Endothelial cell of umbilical vein (primary cell): ENCODE data around the gene TM2D1. TPM values are rescaled to one million over a fixed set of nuclear protein-coding genes. Genes with fewer than 3 reads are reported as not detected.

ENCODE experiments used
- BruUV-seq: library from RNA; stranded (reverse); fragments of 400-500 nt; replicated peaks from 2 replicates; lab custom pipeline; 2021; lab: Mats Ljungman, UMichigan
- CTCF ChIA-PET: fragments of 300-600, 350-600 bp; sonication (Branson Sonifier 250); formaldehyde crosslinking; loops from one replicate; lab custom pipeline; 2021; ENCODE audit warnings: antibody characterized with exemption, inconsistent platforms; lab: Charles Lee
- POLR2A ChIA-PET: fragments of 300-600, 350-600 bp; sonication (Branson Sonifier 250); formaldehyde crosslinking; loops from one replicate; lab custom pipeline; 2021; ENCODE audit warnings: antibody characterized with exemption, inconsistent platforms; lab: Charles Lee
- DNase-seq: peaks from one replicate; pipeline ENCODE4 v3.0.0-alpha.2; 2011; ENCODE audit warnings: low read depth, low spot score
- FAIRE-seq: peaks from 2 replicates; lab custom pipeline; 2011; peaks lifted over from hg19 to GRCh38; lab: Jason Lieb, UNC
- H2AFZ ChIP-seq: 2 replicates; pipeline ENCODE4 v1.6.0; 2012; ENCODE audit warnings: low read depth, low read length, control low read depth, inconsistent platforms
- H3K27ac ChIP-seq: 2 replicates; pipeline ENCODE4 v1.5.1; 2011; ENCODE audit warnings: low read depth, mild to moderate bottlenecking, control low read depth, low read length, moderate library complexity; ENCODE audit not compliant: insufficient read depth
- H3K27me3 ChIP-seq, 2 experiments: 2 replicates each; pipeline versions ENCODE4 v1.6.0 to v1.6.1; 2011; ENCODE audit warnings: low read length in 2 of 2, mixed read lengths in 1 of 2; ENCODE audit not compliant: control insufficient read depth in 2 of 2, insufficient read depth in 2 of 2
- H3K36me3 ChIP-seq, 2 experiments: 2 replicates in 1 of 2; 3 replicates in 1 of 2; pipeline ENCODE4 v1.5.1; 2011; ENCODE audit warnings: low read length in 2 of 2, mild to moderate bottlenecking in 1 of 2, moderate library complexity in 1 of 2; ENCODE audit not compliant: control insufficient read depth in 2 of 2, insufficient read depth in 2 of 2; ENCODE audit errors: extremely low read depth in 1 of 2
- H3K4me1 ChIP-seq: 3 replicates; pipeline ENCODE4 v1.5.1; 2011; ENCODE audit warnings: mild to moderate bottlenecking, low read length; ENCODE audit not compliant: control insufficient read depth, insufficient read depth; ENCODE audit errors: extremely low read depth
- H3K4me2 ChIP-seq: 2 replicates; pipeline ENCODE4 v1.6.1; 2011; ENCODE audit warnings: low read length, control low read depth, mixed read lengths; ENCODE audit not compliant: insufficient read depth
- H3K4me3 ChIP-seq, 3 experiments: fragments of 200-600 bp in 1 of 3; sonication (generic), shearing (Covaris generic) in 1 of 3; replicated peaks in 1 of 3; 2 replicates each; pipeline ENCODE4 v1.5.1; 2011 to 2016; ENCODE audit warnings: control low read depth in 3 of 3, low read length in 3 of 3, mild to moderate bottlenecking in 2 of 3, inconsistent platforms in 1 of 3, low read depth in 1 of 3, moderate library complexity in 1 of 3; ENCODE audit not compliant: insufficient read depth in 1 of 3
- H3K79me2 ChIP-seq: 2 replicates; pipeline ENCODE4 v1.6.0; 2012; ENCODE audit warnings: low read length, inconsistent platforms; ENCODE audit not compliant: control insufficient read depth, insufficient read depth
- H3K9ac ChIP-seq: replicated peaks from 2 replicates; pipeline ENCODE3; 2011; ENCODE audit warnings: low read length, control low read depth; ENCODE audit not compliant: insufficient read depth; ENCODE audit errors: extremely low read depth
- H3K9me1 ChIP-seq: replicated peaks from 3 replicates; pipeline ENCODE4 v1.6.0; 2011; ENCODE audit warnings: mild to moderate bottlenecking, low read length; ENCODE audit not compliant: control insufficient read depth, insufficient read depth; ENCODE audit errors: extremely low read depth
- H3K9me3 ChIP-seq: replicated peaks from 2 replicates; pipeline ENCODE4 v1.5.1; 2012; ENCODE audit warnings: low read length, inconsistent platforms; ENCODE audit not compliant: control insufficient read depth, insufficient read depth
- H4K20me1 ChIP-seq: replicated peaks from 2 replicates; pipeline ENCODE3; 2011; ENCODE audit warnings: mild to moderate bottlenecking, low read length; ENCODE audit not compliant: control insufficient read depth, insufficient read depth; ENCODE audit errors: extremely low read depth
- EZH2 ChIP-seq: IDR thresholded peaks from 2 replicates; pipeline ENCODE4 v1.6.1; 2012; ENCODE audit warnings: borderline replicate concordance, low read depth, mild to moderate bottlenecking, moderate library complexity, low read length, inconsistent platforms; ENCODE audit not compliant: severe bottlenecking
- FOS ChIP-seq: IDR thresholded peaks from 2 replicates; pipeline ENCODE4 v1.6.1; 2011; ENCODE audit warnings: mild to moderate bottlenecking, low read length, moderate library complexity, borderline replicate concordance; ENCODE audit not compliant: insufficient read depth
- JUN ChIP-seq: IDR thresholded peaks from 2 replicates; pipeline ENCODE4 v1.6.1; 2011; ENCODE audit warnings: borderline replicate concordance, low read depth; ENCODE audit not compliant: insufficient read length, insufficient read depth
- MAX ChIP-seq: IDR thresholded peaks from 2 replicates; pipeline ENCODE4 v1.6.1; 2011; ENCODE audit not compliant: insufficient read depth, insufficient read length
- MYC ChIP-seq: IDR thresholded peaks from one replicate; pipeline ENCODE4 v1.6.1; 2011; ENCODE audit warnings: mild to moderate bottlenecking, low read depth, low read length
- POLR2A ChIP-seq: IDR thresholded peaks from 2 replicates; pipeline ENCODE4 v1.6.1; 2012; ENCODE audit warnings: low read depth, mild to moderate bottlenecking, control low read depth, low read length
- POLR2AphosphoS5 ChIP-seq: IDR thresholded peaks from 2 replicates; pipeline ENCODE4 v1.6.1; 2012; ENCODE audit warnings: low read depth, mild to moderate bottlenecking, control low read depth, low read length, moderate library complexity; ENCODE audit not compliant: insufficient read depth
- dilution Hi-C: fragments of 300-500 bp; cut with MboI; formaldehyde crosslinking; loops from one replicate; pipeline ENCODE4 v1.15.0; 2019; ENCODE audit warnings: low sequenced_read_pairs; ENCODE audit not compliant: extremely low pct_ligation_motif_present
- intact Hi-C: fragments of 100-400 bp; cut with micrococcal nuclease; formaldehyde crosslinking; loops from one replicate; pipeline ENCODE4 v1.10.0; 2022
- polyA plus RNA-seq, 4 experiments: library from polyadenylated mRNA; depleted of rRNA in 3 of 4; stranded (reverse) in 3 of 4; unstranded in 1 of 4; fragments of >200 nt; gene quantifications; 2 replicates each; pipeline versions ENCODE4 v1.2.1 to v1.2.3, GENCODE V29; 2011 to 2012; ENCODE audit warnings: missing spikeins in 1 of 4
- total RNA-seq: library from RNA; stranded (reverse); gene quantifications from 2 replicates; pipeline ENCODE4 v1.2.3, GENCODE V29; 2021
- TF ChIP-seq, protein P1 (sequence below), 2 donors: IDR thresholded peaks; 1 replicate in 1 of 2; 2 replicates in 1 of 2; pipeline ENCODE4 v1.5.1; 2011; ENCODE audit warnings: low read length in 2 of 2, mild to moderate bottlenecking in 2 of 2, moderate library complexity in 2 of 2, control low read depth in 1 of 2, inconsistent platforms in 1 of 2, low read depth in 1 of 2; ENCODE audit not compliant: insufficient read depth in 1 of 2; ENCODE audit errors: extremely low read depth in 1 of 2

Gene TM2D1
- total and polyA plus RNA-seq, 2 donors (not counting 3 experiments of a cell fraction or from before 2014, with no cell fraction given): 37.5 to 50.0 TPM

- Histone ChIP-seq H3K27me3 (no peaks in the 10 kb centered on the region), H3K79me2 (no peaks in the 10 kb centered on the region), H3K4me3 (no peak overlapping the region), H3K36me3 (no peaks in the 10 kb centered on the region), H3K9me3 (no peaks in the 10 kb centered on the region), H4K20me1 (no peaks in the 10 kb centered on the region), H2AFZ (no peak overlapping the region), H3K9ac (no peak overlapping the region), H3K4me2 (no peak overlapping the region), H3K9me1 (no peaks in the 10 kb centered on the region), H3K4me1 (no peaks in the 10 kb centered on the region), H3K27ac (no peak overlapping the region)
- BruUV-seq: no TSS peak
- dilution Hi-C loops (no loop called here), intact Hi-C loops (no loop called here)
- CTCF ChIA-PET: interaction anchor here (0.6 kb wide), 1 partner anchor 304 kb away, joined by 3 read pairs; no protein-coding TSS in a partner anchor
- TF ChIP-seq POLR2A: no peak
- TF ChIP-seq, protein P1, sequence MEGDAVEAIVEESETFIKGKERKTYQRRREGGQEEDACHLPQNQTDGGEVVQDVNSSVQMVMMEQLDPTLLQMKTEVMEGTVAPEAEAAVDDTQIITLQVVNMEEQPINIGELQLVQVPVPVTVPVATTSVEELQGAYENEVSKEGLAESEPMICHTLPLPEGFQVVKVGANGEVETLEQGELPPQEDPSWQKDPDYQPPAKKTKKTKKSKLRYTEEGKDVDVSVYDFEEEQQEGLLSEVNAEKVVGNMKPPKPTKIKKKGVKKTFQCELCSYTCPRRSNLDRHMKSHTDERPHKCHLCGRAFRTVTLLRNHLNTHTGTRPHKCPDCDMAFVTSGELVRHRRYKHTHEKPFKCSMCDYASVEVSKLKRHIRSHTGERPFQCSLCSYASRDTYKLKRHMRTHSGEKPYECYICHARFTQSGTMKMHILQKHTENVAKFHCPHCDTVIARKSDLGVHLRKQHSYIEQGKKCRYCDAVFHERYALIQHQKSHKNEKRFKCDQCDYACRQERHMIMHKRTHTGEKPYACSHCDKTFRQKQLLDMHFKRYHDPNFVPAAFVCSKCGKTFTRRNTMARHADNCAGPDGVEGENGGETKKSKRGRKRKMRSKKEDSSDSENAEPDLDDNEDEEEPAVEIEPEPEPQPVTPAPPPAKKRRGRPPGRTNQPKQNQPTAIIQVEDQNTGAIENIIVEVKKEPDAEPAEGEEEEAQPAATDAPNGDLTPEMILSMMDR (IDR thresholded peaks at IDR 0.05; ENCODE audit: extremely low read depth in 1 of 2, insufficient read depth in 1 of 2, low read depth in 1 of 2, low read length in 2 of 2): no peak
- no peak for TF ChIP-seq JUN
- no peak for TF ChIP-seq MYC
- no peak for TF ChIP-seq FOS
- no peak for TF ChIP-seq POLR2AphosphoS5
- no peak for TF ChIP-seq MAX
- TF ChIP-seq EZH2: no peak
- POLR2A ChIA-PET: no interaction called here
- FAIRE-seq (no peak), DNase-seq (no peak)
These were observed 31.8 kb upstream of the TM2D1 start for GRCh38 chr1:61756773-61757172.
